ENCODE results near the gene SH3GL2.

SH3GL2 gene

DNA sequence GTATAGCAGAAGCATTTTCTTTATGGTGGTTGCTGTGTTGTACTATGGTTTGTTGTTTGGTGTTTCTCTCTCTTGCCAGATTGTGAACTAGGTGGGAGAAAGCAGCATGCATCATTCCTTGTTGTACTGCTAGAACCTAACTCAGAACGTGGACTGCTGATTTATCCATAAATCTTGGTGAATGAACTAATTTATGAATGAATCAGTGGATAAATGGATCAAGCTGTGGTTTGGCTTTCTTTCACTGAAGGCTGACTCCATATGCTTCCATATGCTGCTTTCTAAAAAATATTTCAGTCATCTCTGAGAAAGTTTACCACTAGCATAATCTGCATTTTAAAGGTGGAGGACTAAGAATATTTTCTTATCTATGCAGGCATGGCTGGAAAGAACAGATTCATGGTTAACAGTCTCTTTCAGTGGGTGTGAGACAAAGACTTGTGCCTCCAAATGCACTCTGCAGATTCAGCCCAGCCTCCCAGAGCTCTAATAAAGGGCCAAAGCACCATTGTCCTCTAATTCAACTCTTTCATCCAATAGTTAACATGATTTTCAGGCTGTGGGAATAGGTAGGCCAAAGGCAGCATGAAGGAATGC, 237.7 kb downstream of the SH3GL2 start:
- H3K9me3 ChIP-seq (ENCODE audit: control insufficient read depth in 2 of 2, low read length in 2 of 2), result no peaks in the 10 kb centered on the region
- H3K4me3 ChIP-seq (ENCODE audit: low read length in 2 of 2), result no peak overlapping the region
- H3K36me3 ChIP-seq (ENCODE audit: control insufficient read depth in 2 of 2, insufficient read depth in 2 of 2, low read length in 2 of 2), result no peaks in the 10 kb centered on the region
- H3K27me3 ChIP-seq (ENCODE audit: control insufficient read depth in 2 of 2, insufficient read depth in 2 of 2, low read length in 2 of 2), result no peaks in the 10 kb centered on the region
- peaks cover 0 to 2% of the 10 kb centered on the region in 2 donors for H3K4me1 ChIP-seq (ENCODE audit: control insufficient read depth in 2 of 2, insufficient read depth in 2 of 2, low read length in 2 of 2)
- H3K27ac ChIP-seq (ENCODE audit: low read depth in 2 of 2, low read length in 2 of 2), result no peak overlapping the region
- no peak overlapping the region for H3K9ac ChIP-seq (ENCODE audit: low read depth in 1 of 2, low read length in 2 of 2)

DNA sequence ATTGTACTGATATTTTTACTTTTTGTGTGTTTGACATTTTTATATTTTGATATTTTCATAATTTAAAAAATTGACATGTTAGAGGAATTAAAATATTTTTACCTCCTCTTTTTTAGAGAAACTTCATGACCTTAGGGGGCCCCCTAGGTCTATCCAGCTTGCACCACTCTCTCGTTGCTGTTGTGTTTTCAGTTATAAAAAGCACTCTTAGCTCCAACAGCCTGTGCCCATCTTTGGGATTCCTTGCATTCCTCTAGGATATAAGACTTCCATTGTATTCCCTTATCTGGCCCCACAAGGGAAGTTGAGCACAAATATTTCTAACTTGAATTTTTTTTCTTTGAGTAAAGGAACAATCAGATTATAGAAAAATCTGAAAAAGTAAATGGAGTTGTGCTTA, 245.3 kb downstream of the SH3GL2 start:
- H3K4me3 ChIP-seq (ENCODE audit: low read length in 2 of 2), result no peak overlapping the region
- no peaks in the 10 kb centered on the region for H3K9me3 ChIP-seq (ENCODE audit: control insufficient read depth in 2 of 2, low read length in 2 of 2)
- no peak overlapping the region for H3K9ac ChIP-seq (ENCODE audit: low read depth in 1 of 2, low read length in 2 of 2)
- no peak overlapping the region for H3K27ac ChIP-seq (ENCODE audit: low read depth in 2 of 2, low read length in 2 of 2)
- no peaks in the 10 kb centered on the region for H3K4me1 ChIP-seq (ENCODE audit: control insufficient read depth in 2 of 2, insufficient read depth in 2 of 2, low read length in 2 of 2)
- H3K36me3 ChIP-seq (ENCODE audit: control insufficient read depth in 2 of 2, insufficient read depth in 2 of 2, low read length in 2 of 2), result no peaks in the 10 kb centered on the region
- H3K27me3 ChIP-seq (ENCODE audit: control insufficient read depth in 2 of 2, insufficient read depth in 2 of 2, low read length in 2 of 2), result no peaks in the 10 kb centered on the region

DNA sequence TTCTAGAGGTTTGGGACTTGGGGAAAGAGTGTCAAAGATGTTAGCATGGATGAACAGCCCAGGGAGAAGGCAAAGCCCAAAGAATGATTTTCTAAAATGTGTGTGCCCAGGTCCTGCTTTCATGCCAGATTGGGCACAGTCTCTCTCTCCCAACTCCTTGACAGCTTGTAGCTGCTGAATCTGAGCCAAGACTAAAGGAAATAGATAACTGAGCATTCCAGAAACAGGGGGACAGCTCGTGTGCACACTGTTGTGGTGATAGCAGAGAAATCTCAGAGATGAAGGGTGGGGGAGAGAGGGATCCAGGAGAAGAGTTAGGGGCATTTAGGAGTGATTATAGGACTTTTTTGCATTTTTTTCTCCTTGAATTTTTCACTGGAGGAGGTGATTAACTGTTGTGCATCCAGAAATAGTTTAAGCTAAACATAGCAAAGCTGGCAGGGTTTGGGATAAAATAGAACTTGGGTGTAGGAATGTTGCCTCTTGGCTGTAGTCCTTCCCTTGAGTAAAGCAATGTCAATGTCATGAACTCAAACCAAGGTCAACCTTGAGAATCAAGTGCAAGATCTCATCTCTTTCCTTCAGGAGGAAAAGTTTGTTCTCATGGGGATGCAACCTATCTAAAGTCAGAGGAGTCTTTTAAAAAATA, 245.9 kb downstream of the SH3GL2 start:
- Histone ChIP-seq H3K4me3 (ENCODE audit: low read length in 2 of 2) (no peak overlapping the region), H3K27me3 (ENCODE audit: control insufficient read depth in 2 of 2, insufficient read depth in 2 of 2, low read length in 2 of 2) (no peaks in the 10 kb centered on the region), H3K27ac (ENCODE audit: low read depth in 2 of 2, low read length in 2 of 2) (no peak overlapping the region), H3K36me3 (ENCODE audit: control insufficient read depth in 2 of 2, insufficient read depth in 2 of 2, low read length in 2 of 2) (no peaks in the 10 kb centered on the region), H3K4me1 (ENCODE audit: control insufficient read depth in 2 of 2, insufficient read depth in 2 of 2, low read length in 2 of 2) (no peaks in the 10 kb centered on the region), H3K9me3 (ENCODE audit: control insufficient read depth in 2 of 2, low read length in 2 of 2) (no peaks in the 10 kb centered on the region), H3K9ac (ENCODE audit: low read depth in 1 of 2, low read length in 2 of 2) (no peak overlapping the region)

DNA sequence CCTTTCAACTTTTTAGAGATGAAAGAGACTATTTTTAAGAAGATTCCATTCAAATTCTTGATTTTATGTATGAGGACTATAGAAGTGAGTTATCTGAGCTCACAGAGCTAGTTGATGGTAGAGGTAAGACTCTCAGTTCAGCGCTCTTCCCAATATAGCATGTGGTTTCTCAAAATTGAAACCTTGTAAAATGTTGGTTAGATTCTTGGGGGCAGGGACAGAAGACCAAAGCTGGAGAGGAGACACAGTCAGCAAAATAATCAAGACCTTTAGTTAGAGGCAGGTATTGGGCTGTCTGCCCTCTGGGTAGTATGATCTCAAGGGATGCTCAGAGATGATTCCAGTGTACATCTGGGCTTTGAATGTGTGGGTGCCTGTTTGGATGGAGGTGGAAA, 246.4 kb downstream of the SH3GL2 start:
- H3K27ac ChIP-seq (ENCODE audit: low read depth in 2 of 2, low read length in 2 of 2), result no peak overlapping the region
- H3K9me3 ChIP-seq (ENCODE audit: control insufficient read depth in 2 of 2, low read length in 2 of 2), result no peaks in the 10 kb centered on the region

DNA sequence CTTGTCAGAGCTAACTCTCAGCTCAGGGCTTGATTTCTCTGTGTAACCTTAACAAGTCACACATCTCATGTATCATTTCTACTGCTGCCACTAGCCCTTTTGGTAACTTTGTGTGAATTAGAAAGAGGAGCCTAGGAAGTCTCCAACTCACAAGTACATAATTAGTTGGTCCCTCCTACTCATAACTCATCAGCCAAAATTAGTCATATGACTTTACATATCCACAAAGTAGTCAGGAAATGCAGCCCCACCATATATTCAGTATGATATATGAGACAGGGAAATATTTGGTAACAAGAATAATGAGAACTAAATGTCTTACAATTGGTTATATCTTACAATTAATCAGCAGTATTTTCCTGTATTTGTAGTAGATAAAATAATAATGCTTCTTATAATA, 250.2 kb downstream of the SH3GL2 start:
- no peak overlapping the region for H3K27ac ChIP-seq (ENCODE audit: low read depth in 2 of 2, low read length in 2 of 2)
- H3K27me3 ChIP-seq (ENCODE audit: control insufficient read depth in 2 of 2, insufficient read depth in 2 of 2, low read length in 2 of 2), result no peaks in the 10 kb centered on the region
- H3K9me3 ChIP-seq (ENCODE audit: control insufficient read depth in 2 of 2, low read length in 2 of 2), result no peaks in the 10 kb centered on the region
- H3K9ac ChIP-seq (ENCODE audit: low read depth in 1 of 2, low read length in 2 of 2), result no peak overlapping the region
- no peaks in the 10 kb centered on the region for H3K4me1 ChIP-seq (ENCODE audit: control insufficient read depth in 2 of 2, insufficient read depth in 2 of 2, low read length in 2 of 2)
- H3K36me3 ChIP-seq (ENCODE audit: control insufficient read depth in 2 of 2, insufficient read depth in 2 of 2, low read length in 2 of 2), result no peaks in the 10 kb centered on the region
- H3K4me3 ChIP-seq (ENCODE audit: low read length in 2 of 2), result no peak overlapping the region

More for the DNA sequence above, 246.4 kb downstream of the SH3GL2 start:
- H3K36me3 ChIP-seq (ENCODE audit: control insufficient read depth in 2 of 2, insufficient read depth in 2 of 2, low read length in 2 of 2), result no peaks in the 10 kb centered on the region
- no peak overlapping the region for H3K9ac ChIP-seq (ENCODE audit: low read depth in 1 of 2, low read length in 2 of 2)
- no peak overlapping the region for H3K4me3 ChIP-seq (ENCODE audit: low read length in 2 of 2)
- H3K4me1 ChIP-seq (ENCODE audit: control insufficient read depth in 2 of 2, insufficient read depth in 2 of 2, low read length in 2 of 2), result no peaks in the 10 kb centered on the region
- H3K27me3 ChIP-seq (ENCODE audit: control insufficient read depth in 2 of 2, insufficient read depth in 2 of 2, low read length in 2 of 2), result no peaks in the 10 kb centered on the region

DNA sequence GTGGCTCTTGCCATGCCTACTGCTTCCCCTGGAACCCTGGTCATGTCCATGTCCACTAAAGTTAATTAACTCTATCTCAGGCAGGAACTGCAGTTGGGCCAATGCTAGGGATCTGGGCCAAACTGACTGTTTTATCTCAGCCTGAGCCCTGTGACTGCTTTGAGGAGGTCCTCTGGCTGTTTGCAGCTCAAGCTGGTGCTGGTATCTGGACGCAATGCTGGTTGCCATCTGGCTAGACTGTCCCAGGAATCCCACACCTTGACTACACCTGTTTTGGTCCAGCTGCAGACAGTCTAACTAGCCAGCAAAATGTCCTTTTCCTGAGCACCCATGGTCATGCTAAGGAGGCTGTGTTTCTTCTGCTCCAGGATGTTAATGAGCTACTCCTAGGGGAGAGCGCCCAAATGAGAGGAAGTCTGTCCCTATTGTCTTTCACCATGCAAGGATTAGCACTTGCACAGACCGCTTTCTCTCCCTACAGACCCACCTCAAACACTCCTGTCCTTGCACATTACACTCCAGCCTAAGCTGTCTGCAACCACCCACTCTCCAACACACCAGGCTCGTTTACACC, 251.0 kb downstream of the SH3GL2 start:
- H3K4me1 ChIP-seq (ENCODE audit: control insufficient read depth in 2 of 2, insufficient read depth in 2 of 2, low read length in 2 of 2), result no peaks in the 10 kb centered on the region
- H3K9ac ChIP-seq (ENCODE audit: low read depth in 1 of 2, low read length in 2 of 2), result no peak overlapping the region
- H3K27me3 ChIP-seq (ENCODE audit: control insufficient read depth in 2 of 2, insufficient read depth in 2 of 2, low read length in 2 of 2), result no peaks in the 10 kb centered on the region
- no peak overlapping the region for H3K27ac ChIP-seq (ENCODE audit: low read depth in 2 of 2, low read length in 2 of 2)
- H3K4me3 ChIP-seq (ENCODE audit: low read length in 2 of 2), result no peak overlapping the region
- H3K36me3 ChIP-seq (ENCODE audit: control insufficient read depth in 2 of 2, insufficient read depth in 2 of 2, low read length in 2 of 2), result no peaks in the 10 kb centered on the region
- no peaks in the 10 kb centered on the region for H3K9me3 ChIP-seq (ENCODE audit: control insufficient read depth in 2 of 2, low read length in 2 of 2)

DNA sequence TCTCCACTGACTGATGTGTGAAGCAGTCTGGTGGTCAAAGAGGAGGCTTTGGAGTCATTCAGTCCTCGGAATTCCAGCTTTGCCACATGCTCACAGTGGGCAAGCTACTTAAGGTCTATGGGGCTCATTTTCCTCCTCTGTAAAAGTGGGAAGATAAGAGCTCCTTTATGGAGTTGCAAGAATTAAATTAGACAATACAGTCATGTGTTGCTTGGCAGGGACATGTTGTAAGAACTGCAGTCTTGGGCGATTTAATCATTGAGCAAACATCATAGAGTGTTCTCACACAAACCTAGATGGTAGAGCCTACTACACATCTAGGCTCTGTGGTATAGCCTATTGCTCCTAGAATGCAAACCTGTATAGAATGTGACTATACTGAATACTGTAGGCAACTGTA, 253.9 kb downstream of the SH3GL2 start:
- Histone ChIP-seq H3K4me3 (ENCODE audit: low read length in 2 of 2) (no peak overlapping the region), H3K27me3 (ENCODE audit: control insufficient read depth in 2 of 2, insufficient read depth in 2 of 2, low read length in 2 of 2) (no peaks in the 10 kb centered on the region), H3K9me3 (ENCODE audit: control insufficient read depth in 2 of 2, low read length in 2 of 2) (no peaks in the 10 kb centered on the region), H3K4me1 (ENCODE audit: control insufficient read depth in 2 of 2, insufficient read depth in 2 of 2, low read length in 2 of 2) (no peaks in the 10 kb centered on the region), H3K27ac (ENCODE audit: low read depth in 2 of 2, low read length in 2 of 2) (no peak overlapping the region), H3K36me3 (ENCODE audit: control insufficient read depth in 2 of 2, insufficient read depth in 2 of 2, low read length in 2 of 2) (no peaks in the 10 kb centered on the region), H3K9ac (ENCODE audit: low read depth in 1 of 2, low read length in 2 of 2) (no peak overlapping the region)

DNA sequence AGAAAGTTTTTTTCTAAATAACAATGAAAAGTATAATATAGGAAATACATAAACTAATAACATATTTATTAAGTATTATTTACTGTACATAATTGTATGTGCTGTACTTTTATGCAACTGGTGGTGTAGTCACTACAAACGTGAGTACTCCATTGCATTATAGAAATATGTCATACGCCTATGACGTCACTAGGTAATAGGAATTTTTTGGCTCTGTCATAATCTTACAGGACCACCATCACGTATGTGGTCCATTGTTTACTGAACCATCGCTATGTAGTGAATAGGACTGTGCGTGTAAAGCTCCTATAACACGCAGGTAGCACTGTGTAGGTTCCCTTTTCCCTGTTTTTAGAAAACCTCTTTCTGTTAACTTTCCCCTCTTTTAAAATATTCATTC, 255.0 kb downstream of the SH3GL2 start:
- no peaks in the 10 kb centered on the region for H3K36me3 ChIP-seq (ENCODE audit: control insufficient read depth in 2 of 2, insufficient read depth in 2 of 2, low read length in 2 of 2)
- no peaks in the 10 kb centered on the region for H3K27me3 ChIP-seq (ENCODE audit: control insufficient read depth in 2 of 2, insufficient read depth in 2 of 2, low read length in 2 of 2)
- H3K9ac ChIP-seq (ENCODE audit: low read depth in 1 of 2, low read length in 2 of 2), result no peak overlapping the region
- no peak overlapping the region for H3K4me3 ChIP-seq (ENCODE audit: low read length in 2 of 2)
- H3K9me3 ChIP-seq (ENCODE audit: control insufficient read depth in 2 of 2, low read length in 2 of 2), result no peaks in the 10 kb centered on the region
- H3K4me1 ChIP-seq (ENCODE audit: control insufficient read depth in 2 of 2, insufficient read depth in 2 of 2, low read length in 2 of 2), result no peaks in the 10 kb centered on the region
- no peak overlapping the region for H3K27ac ChIP-seq (ENCODE audit: low read depth in 2 of 2, low read length in 2 of 2)

DNA sequence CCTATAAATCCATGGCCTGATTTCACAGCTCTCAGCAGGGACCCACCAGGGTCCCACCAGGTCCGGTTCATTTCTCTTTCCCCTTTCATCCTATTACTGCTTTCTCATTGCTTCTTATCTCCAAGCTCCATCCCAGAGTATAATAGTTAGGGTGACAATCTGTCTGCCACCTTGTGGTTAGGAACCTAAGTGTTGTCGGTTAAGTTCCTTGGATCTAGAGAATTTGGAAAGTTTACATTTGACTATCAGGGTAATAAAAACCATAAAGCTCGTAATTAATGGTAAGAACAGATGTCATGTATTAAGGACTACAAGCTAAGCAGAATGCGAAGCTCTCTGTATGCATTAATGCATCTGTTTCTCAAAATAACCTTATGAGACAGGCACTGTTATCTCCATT, 259.1 kb downstream of the SH3GL2 start:
- no peak overlapping the region for H3K4me3 ChIP-seq (ENCODE audit: low read length in 2 of 2)
- no peaks in the 10 kb centered on the region for H3K36me3 ChIP-seq (ENCODE audit: control insufficient read depth in 2 of 2, insufficient read depth in 2 of 2, low read length in 2 of 2)
- no peak overlapping the region for H3K27ac ChIP-seq (ENCODE audit: low read depth in 2 of 2, low read length in 2 of 2)
- H3K9me3 ChIP-seq (ENCODE audit: control insufficient read depth in 2 of 2, low read length in 2 of 2), result no peaks in the 10 kb centered on the region
- H3K9ac ChIP-seq (ENCODE audit: low read depth in 1 of 2, low read length in 2 of 2), result no peak overlapping the region
- no peaks in the 10 kb centered on the region for H3K27me3 ChIP-seq (ENCODE audit: control insufficient read depth in 2 of 2, insufficient read depth in 2 of 2, low read length in 2 of 2)
- H3K4me1 ChIP-seq (ENCODE audit: control insufficient read depth in 2 of 2, insufficient read depth in 2 of 2, low read length in 2 of 2), result no peaks in the 10 kb centered on the region

DNA sequence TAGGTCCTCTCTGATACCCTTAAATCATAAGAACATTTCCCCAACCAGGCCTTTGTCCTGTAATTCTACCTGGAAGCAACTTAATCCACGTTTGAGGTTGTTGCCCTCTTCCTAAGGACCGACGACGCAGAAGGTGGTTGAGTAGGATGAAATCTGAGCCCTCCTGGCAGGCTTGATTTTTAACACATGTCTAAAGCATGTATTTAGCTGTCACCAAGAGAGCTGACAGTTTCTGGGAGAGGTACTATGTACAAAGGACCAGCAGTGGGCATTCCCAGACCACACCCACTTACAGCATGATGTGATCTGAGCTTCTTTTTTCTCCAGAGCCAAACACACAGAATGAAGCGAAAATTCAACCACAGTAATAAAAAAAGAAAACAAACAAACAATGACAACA, 260.9 kb downstream of the SH3GL2 start:
- Histone ChIP-seq H3K4me3 (ENCODE audit: low read length in 2 of 2) (no peak overlapping the region), H3K27ac (ENCODE audit: low read depth in 2 of 2, low read length in 2 of 2) (no peak overlapping the region), H3K9ac (ENCODE audit: low read depth in 1 of 2, low read length in 2 of 2) (no peak overlapping the region), H3K9me3 (ENCODE audit: control insufficient read depth in 2 of 2, low read length in 2 of 2) (peaks cover 0 to 2% of the 10 kb centered on the region in 2 donors), H3K36me3 (ENCODE audit: control insufficient read depth in 2 of 2, insufficient read depth in 2 of 2, low read length in 2 of 2) (no peaks in the 10 kb centered on the region), H3K4me1 (ENCODE audit: control insufficient read depth in 2 of 2, insufficient read depth in 2 of 2, low read length in 2 of 2) (no peaks in the 10 kb centered on the region), H3K27me3 (ENCODE audit: control insufficient read depth in 2 of 2, insufficient read depth in 2 of 2, low read length in 2 of 2) (no peaks in the 10 kb centered on the region)

Data from mucosa of rectum (tissue), 2 donors.